Neural cell (in vitro differentiated cells): Measurements from ENCODE around the gene HSD11B1L.

Experiments used
- CTCF ChIP-seq: fragments of 450-650 bp; IDR thresholded peaks from 2 replicates; pipeline ENCODE4 v1.5.1; 2014; ENCODE audit warnings: antibody characterized with exemption, mild to moderate bottlenecking, moderate library complexity; ENCODE audit not compliant: poor library complexity, severe bottlenecking
- EP300 ChIP-seq: fragments of 450-650 bp; conservative IDR thresholded peaks from 2 replicates; pipeline ENCODE4 v1.6.1; 2014; ENCODE audit warnings: antibody characterized with exemption, mild to moderate bottlenecking, moderate library complexity; ENCODE audit not compliant: poor library complexity, severe bottlenecking
- EZH2 ChIP-seq: fragments of 200-600, 300-800 bp; shearing (Covaris generic), sonication (generic); IDR thresholded peaks from 2 replicates; pipeline ENCODE4 v1.6.1; 2014; ENCODE audit warnings: antibody characterized with exemption, low read length, borderline replicate concordance, mild to moderate bottlenecking; ENCODE audit not compliant: insufficient read depth, poor library complexity, severe bottlenecking
- MXI1 ChIP-seq: fragments of 450-650 bp; conservative IDR thresholded peaks from 2 replicates; pipeline ENCODE4 v1.6.1; 2014; ENCODE audit warnings: antibody characterized with exemption, mild to moderate bottlenecking; ENCODE audit not compliant: poor library complexity, severe bottlenecking
- POLR2AphosphoS5 ChIP-seq: IDR thresholded peaks from 2 replicates; pipeline ENCODE4 v1.6.1; 2012
- RAD21 ChIP-seq: fragments of 450-650 bp; conservative IDR thresholded peaks from 2 replicates; pipeline ENCODE4 v1.6.1; 2014; ENCODE audit warnings: antibody characterized with exemption, mild to moderate bottlenecking, moderate library complexity
- REST ChIP-seq: IDR thresholded peaks from 2 replicates; pipeline ENCODE4 v1.6.1; 2012; ENCODE audit warnings: borderline replicate concordance
- SMC3 ChIP-seq: fragments of 450-650 bp; conservative IDR thresholded peaks from 2 replicates; pipeline ENCODE4 v1.6.1; 2014; ENCODE audit warnings: antibody characterized with exemption, mild to moderate bottlenecking, moderate library complexity; ENCODE audit not compliant: poor library complexity

GRCh38 chr19:5684694-5685430 is 4.0 kb downstream of the HSD11B1L start:
- TF ChIP-seq CTCF: no peak
- no peak for TF ChIP-seq EZH2
- no peak for TF ChIP-seq POLR2AphosphoS5
- no peak for TF ChIP-seq EP300
- no peak for TF ChIP-seq RAD21
- TF ChIP-seq MXI1: no peak
- no peak for TF ChIP-seq SMC3
- no peak for TF ChIP-seq REST
